ENCODE results near the gene ERI2. TPM values are rescaled to one million over a fixed set of nuclear protein-coding genes. Genes with fewer than 3 reads are reported as not detected.
A peak's percentile ranks its signal among the peaks of the same experiment; 100 is the strongest.

The ERI2 gene
- total and polyA plus RNA-seq, 10 donors, result 2.5 to 15.3 (median 8.0) TPM

DNA sequence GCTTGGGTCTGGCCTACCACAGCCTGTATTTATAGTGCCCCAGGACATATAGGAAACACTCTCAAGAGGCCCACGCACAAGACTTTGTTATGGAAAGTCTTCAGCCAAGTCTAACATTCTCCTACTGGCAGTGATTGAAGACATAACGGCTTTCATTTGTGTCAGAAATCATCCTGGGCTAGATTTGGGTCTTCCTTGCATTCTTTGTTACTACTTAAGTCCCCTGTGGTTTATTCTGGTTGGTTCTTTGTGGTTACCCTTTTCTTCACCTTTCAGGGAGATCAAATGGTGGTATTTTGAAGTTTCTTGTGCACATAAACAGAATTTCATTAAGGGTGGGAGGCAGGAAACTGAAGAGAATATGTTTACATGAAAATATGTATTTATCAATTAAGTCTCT lies 37.8 kb upstream of the ERI2 start:
- intact Hi-C loops (cut with DNase I; ENCODE audit: low total_unique reads), result no loop called here
- peaks cover 0 to 15% (median 6%) of the 10 kb centered on the region in 6 donors for H3K4me1 ChIP-seq
- TF ChIP-seq, protein P1, sequence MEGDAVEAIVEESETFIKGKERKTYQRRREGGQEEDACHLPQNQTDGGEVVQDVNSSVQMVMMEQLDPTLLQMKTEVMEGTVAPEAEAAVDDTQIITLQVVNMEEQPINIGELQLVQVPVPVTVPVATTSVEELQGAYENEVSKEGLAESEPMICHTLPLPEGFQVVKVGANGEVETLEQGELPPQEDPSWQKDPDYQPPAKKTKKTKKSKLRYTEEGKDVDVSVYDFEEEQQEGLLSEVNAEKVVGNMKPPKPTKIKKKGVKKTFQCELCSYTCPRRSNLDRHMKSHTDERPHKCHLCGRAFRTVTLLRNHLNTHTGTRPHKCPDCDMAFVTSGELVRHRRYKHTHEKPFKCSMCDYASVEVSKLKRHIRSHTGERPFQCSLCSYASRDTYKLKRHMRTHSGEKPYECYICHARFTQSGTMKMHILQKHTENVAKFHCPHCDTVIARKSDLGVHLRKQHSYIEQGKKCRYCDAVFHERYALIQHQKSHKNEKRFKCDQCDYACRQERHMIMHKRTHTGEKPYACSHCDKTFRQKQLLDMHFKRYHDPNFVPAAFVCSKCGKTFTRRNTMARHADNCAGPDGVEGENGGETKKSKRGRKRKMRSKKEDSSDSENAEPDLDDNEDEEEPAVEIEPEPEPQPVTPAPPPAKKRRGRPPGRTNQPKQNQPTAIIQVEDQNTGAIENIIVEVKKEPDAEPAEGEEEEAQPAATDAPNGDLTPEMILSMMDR (IDR thresholded peaks at IDR 0.05 in 8 of 11, conservative IDR thresholded peaks at IDR 0.05 in 3 of 11), result no peak
- TF ChIP-seq POLR2A (IDR thresholded peaks at IDR 0.05) (no peak), POLR2AphosphoS5 (IDR thresholded peaks at IDR 0.05) (no peak)
- no peak for DNase-seq
- no peak overlapping the region for H3K4me3 ChIP-seq
- H3K27ac ChIP-seq, result peak overlapping the region in 3 of 8 donors; percentile 16 to 41 (median 36)
- 62 to 81% (median 71%) methylated on average over 2 of the region's 2 CpGs for WGBS, 5 donors
- peaks cover 0 to 10% (median 0%) of the 10 kb centered on the region in 6 donors for H3K36me3 ChIP-seq
- H3K27me3 ChIP-seq (replicated peaks in 1 of 7), result no peaks in the 10 kb centered on the region
- H3K9me3 ChIP-seq, result no peaks in the 10 kb centered on the region

DNA sequence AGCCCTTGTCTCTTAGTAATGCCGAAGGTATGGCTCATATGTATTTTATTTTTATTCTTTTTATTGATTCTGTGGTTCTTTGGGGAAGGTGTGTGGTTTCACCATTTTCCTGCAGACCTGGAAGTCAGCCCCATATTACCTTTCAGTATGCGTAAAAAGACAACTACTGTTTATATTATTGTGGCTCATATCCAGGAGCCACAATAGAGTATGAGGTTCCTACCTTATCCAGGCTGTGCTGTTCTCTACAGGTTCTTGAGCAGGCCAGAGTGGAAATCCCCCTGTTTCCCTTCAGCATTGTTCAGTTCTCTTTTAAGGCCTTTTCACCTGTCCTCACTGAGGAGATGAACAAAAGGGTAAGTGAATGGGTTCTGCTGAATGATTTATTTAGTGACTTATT lies 33.2 kb upstream of the ERI2 start:
- no peak overlapping the region for H3K4me3 ChIP-seq
- no peaks in the 10 kb centered on the region for H3K27me3 ChIP-seq (replicated peaks in 1 of 7)
- peaks cover 0 to 29% (median 19%) of the 10 kb centered on the region in 8 donors for H3K9me3 ChIP-seq
- 64 to 81% (median 70%) methylated on average over 2 of the region's 2 CpGs for WGBS, 5 donors
- H3K36me3 ChIP-seq, result peaks cover 0 to 36% (median 0%) of the 10 kb centered on the region in 6 donors
- H3K4me1 ChIP-seq, result peaks cover 0 to 14% (median 2%) of the 10 kb centered on the region in 6 donors
- no peak for TF ChIP-seq POLR2A (IDR thresholded peaks at IDR 0.05)
- TF ChIP-seq POLR2AphosphoS5 (IDR thresholded peaks at IDR 0.05), result no peak
- TF ChIP-seq, protein P1 (IDR thresholded peaks at IDR 0.05 in 8 of 11, conservative IDR thresholded peaks at IDR 0.05 in 3 of 11), result no peak
- DNase-seq, result no peak
- intact Hi-C loops (cut with DNase I; ENCODE audit: low total_unique reads), result no loop called here
- no peak overlapping the region for H3K27ac ChIP-seq

DNA sequence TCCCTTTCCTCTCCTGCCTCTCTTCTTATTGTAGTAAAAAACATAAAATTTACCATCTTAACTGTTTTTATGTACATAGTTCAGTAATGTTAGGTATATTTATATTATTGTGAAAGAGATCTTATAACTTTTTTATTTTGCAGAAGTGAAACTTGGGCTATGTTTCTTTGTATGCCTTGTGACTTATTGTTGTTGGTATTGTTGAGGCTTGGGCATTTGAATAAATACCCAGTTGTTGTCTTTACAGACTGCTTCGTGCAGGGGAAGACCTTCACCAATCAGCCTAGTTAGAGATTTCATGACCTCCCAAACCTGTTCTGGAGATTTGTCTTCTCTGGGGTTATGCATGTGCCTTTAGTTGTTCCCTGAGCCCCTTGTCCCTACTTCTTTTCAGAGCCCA lies 32.0 kb upstream of the ERI2 start:
- H3K4me1 ChIP-seq, result peaks cover 0 to 5% (median 0%) of the 10 kb centered on the region in 6 donors
- H3K27ac ChIP-seq, result no peak overlapping the region
- intact Hi-C loops (cut with DNase I; ENCODE audit: low total_unique reads), result no loop called here
- WGBS, 5 donors, result 76 to 95% (median 79%) methylated on average over 1 of the region's 1 CpG
- no peak for DNase-seq
- peaks cover 0 to 33% (median 21%) of the 10 kb centered on the region in 8 donors for H3K9me3 ChIP-seq
- no peaks in the 10 kb centered on the region for H3K27me3 ChIP-seq (replicated peaks in 1 of 7)
- peaks cover 0 to 47% (median 0%) of the 10 kb centered on the region in 6 donors for H3K36me3 ChIP-seq
- H3K4me3 ChIP-seq, result no peak overlapping the region
- TF ChIP-seq POLR2A (IDR thresholded peaks at IDR 0.05), result no peak
- TF ChIP-seq, protein P1 (IDR thresholded peaks at IDR 0.05 in 8 of 11, conservative IDR thresholded peaks at IDR 0.05 in 3 of 11), result no peak
- no peak for TF ChIP-seq POLR2AphosphoS5 (IDR thresholded peaks at IDR 0.05)

DNA sequence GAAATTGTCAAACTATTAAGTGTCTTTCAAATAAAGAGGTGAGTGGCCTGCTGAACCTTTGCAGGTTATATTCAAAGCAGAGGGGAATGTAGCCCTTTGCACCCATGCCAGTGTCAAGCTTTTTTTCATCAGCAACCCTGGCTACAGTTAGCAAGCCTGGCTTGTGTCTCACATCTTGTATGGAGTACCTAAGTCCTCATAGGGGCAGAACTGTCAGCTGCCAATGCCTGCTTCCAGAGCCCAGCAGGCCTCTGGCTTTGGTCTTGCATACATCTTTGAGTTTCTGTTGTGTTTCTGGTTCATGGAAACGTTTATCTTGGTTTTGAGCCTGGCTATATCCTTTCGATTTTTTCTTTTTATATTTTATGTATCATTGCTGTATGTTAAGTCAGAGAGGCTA lies 26.8 kb upstream of the ERI2 start:
- WGBS, 5 donors, result 90 to 94% (median 91%) methylated on average over 2 of the region's 2 CpGs
- Histone ChIP-seq H3K4me1 (peaks cover 0 to 1% (median 0%) of the 10 kb centered on the region in 6 donors), H3K36me3 (peaks cover 0 to 52% (median 0%) of the 10 kb centered on the region in 6 donors), H3K27me3 (replicated peaks in 1 of 7) (no peaks in the 10 kb centered on the region), H3K4me3 (no peak overlapping the region), H3K9me3 (peaks cover 0 to 33% (median 21%) of the 10 kb centered on the region in 8 donors), H3K27ac (no peak overlapping the region)
- intact Hi-C loops (cut with DNase I; ENCODE audit: low total_unique reads), result no loop called here
- TF ChIP-seq, protein P1 (IDR thresholded peaks at IDR 0.05 in 8 of 11, conservative IDR thresholded peaks at IDR 0.05 in 3 of 11), result no peak
- TF ChIP-seq POLR2A (IDR thresholded peaks at IDR 0.05), result no peak
- TF ChIP-seq POLR2AphosphoS5 (IDR thresholded peaks at IDR 0.05), result no peak
- no peak for DNase-seq
